Urinary bladder (tissue), 4 donors: ENCODE data around the gene SORBS2. TPM values are rescaled to one million over a fixed set of nuclear protein-coding genes. Genes with fewer than 3 reads are reported as not detected.

ENCODE experiments used
- DNase-seq: peaks from one replicate; pipeline ENCODE4 v3.0.0-alpha.2; 2015; ENCODE audit errors: extremely low spot score
- H3K27ac ChIP-seq: one replicate; pipeline ENCODE4 v1.5.1; 2013; ENCODE audit warnings: low read depth, mild to moderate bottlenecking, moderate library complexity
- H3K36me3 ChIP-seq: one replicate; pipeline ENCODE4 v1.6.1; 2013; ENCODE audit warnings: mild to moderate bottlenecking, moderate library complexity; ENCODE audit not compliant: insufficient read depth
- H3K4me1 ChIP-seq: one replicate; pipeline ENCODE4 v1.6.1; 2013; ENCODE audit warnings: mild to moderate bottlenecking, moderate library complexity; ENCODE audit not compliant: insufficient read depth
- H3K4me3 ChIP-seq: one replicate; pipeline ENCODE4 v1.5.1; 2013; ENCODE audit warnings: low read depth, low read length
- WGBS: extraction: QIAGEN DNeasy Blood & Tissue Kit; methylation state at CpG from one replicate; pipeline ENCODE4 v1.1.7; 2013; 5-methylcytosine and 5-hydroxymethylcytosine counted together
- polyA plus RNA-seq: library from polyadenylated mRNA; stranded (reverse); fragments of 200-250 nt; gene quantifications from one replicate; pipeline ENCODE4 v1.2.3, GENCODE V29; 2013
- small RNA-seq: library from RNA; depleted of rRNA; stranded (forward); fragments of <200 nt; gene quantifications from one replicate; pipeline ENCODE3, GENCODE V24; 2014
- total RNA-seq: library from RNA; depleted of rRNA; stranded (reverse); fragments of >200 nt; gene quantifications from one replicate; pipeline ENCODE4 v1.2.3, GENCODE V29; 2014
- donor health status: healthy with polysubstance abuse.
- donor health status: healthy.

Gene SORBS2
- total and polyA plus RNA-seq, 2 donors, result 83.4 to 493 TPM

GRCh38 chr4:185535612-185536410, 276.2 kb downstream of the SORBS2 start:
- WGBS, result 6% methylated on average over 32 of the region's 32 CpGs
- no peak for DNase-seq
- Histone ChIP-seq H3K36me3 (no peaks in the 10 kb centered on the region), H3K27ac (peak overlapping the region; percentile 62), H3K4me1 (peaks cover 1% of the 10 kb centered on the region), H3K4me3 (peak overlapping the region; percentile 67)

Small RNA genes within 50 kb of the gene (small RNA-seq; reads per million reads assigned to genes)
- gene RF00019, result not detected
